Mesenteric fat pad (tissue), 1 donor: Measurements from ENCODE around the gene CALN1. TPM values are rescaled to one million over a fixed set of nuclear protein-coding genes. Genes with fewer than 3 reads are reported as not detected.
"Not testable (repeated sequence)": the region's sequence is repeated elsewhere in the genome, so short reads cannot be mapped to it uniquely, and the experiment has no call there.

Source experiments
- DNase-seq: peaks from one replicate; pipeline ENCODE4 v3.0.0-alpha.2; 2020; ENCODE audit warnings: low spot score
- long read RNA-seq: library from polyadenylated mRNA; unstranded; transcript quantifications from one replicate; pipeline ENCODE4 v2.0.0, GENCODE V29; 2020
- total RNA-seq: library from RNA; stranded (reverse); fragmentation: NEBNext Ultra II Directional; extraction: Animal tissue kit (Norgen Biotek cat#: 25700); gene quantifications from one replicate; pipeline ENCODE4 v1.2.1, GENCODE V29; 2021
- donor health status: DM: yes; HTN: yes; CAD: no.

CALN1 gene
- total RNA-seq = not detected
- long read RNA-seq = 0 reads

- not testable (repeated sequence) for DNase-seq
Observed at GRCh38 chr7:72412121-72412618, at the start of gene CALN1. TSS of gene CALN1 (minus strand) at chr7:72412338.

GRCh38 chr7:72453471-72453870 is 41.3 kb upstream of the CALN1 start:
- DNase-seq = no peak

- DNase-seq = no peak
Observed at GRCh38 chr7:72447465-72448204, 35.5 kb upstream of the CALN1 start.

- DNase-seq = no peak
Observed at GRCh38 chr7:72446591-72447462, 34.7 kb upstream of the CALN1 start.

GRCh38 chr7:72446131-72446530 is 34.0 kb upstream of the CALN1 start:
- no peak for DNase-seq

- no peak for DNase-seq
Observed at GRCh38 chr7:72445580-72445979, 33.4 kb upstream of the CALN1 start.

- DNase-seq = no peak
Observed at GRCh38 chr7:72445075-72445474, 32.9 kb upstream of the CALN1 start.

- no peak for DNase-seq
Observed at GRCh38 chr7:72444026-72444776, 32.1 kb upstream of the CALN1 start.

- DNase-seq = no peak
Observed at GRCh38 chr7:72441791-72442190, 29.7 kb upstream of the CALN1 start.

- DNase-seq = no peak
Observed at GRCh38 chr7:72438491-72438890, 26.4 kb upstream of the CALN1 start.

GRCh38 chr7:72437610-72438009 is 25.5 kb upstream of the CALN1 start:
- no peak for DNase-seq

GRCh38 chr7:72437061-72437585 is 25.0 kb upstream of the CALN1 start:
- no peak for DNase-seq

- DNase-seq = no peak
Observed at GRCh38 chr7:72435925-72436480, 23.9 kb upstream of the CALN1 start.

- no peak for DNase-seq
Observed at GRCh38 chr7:72435366-72435765, 23.2 kb upstream of the CALN1 start.

- no peak for DNase-seq
Observed at GRCh38 chr7:72430531-72430930, 18.4 kb upstream of the CALN1 start.

GRCh38 chr7:72429316-72429715 is 17.2 kb upstream of the CALN1 start:
- DNase-seq = no peak

- DNase-seq = no peak
Observed at GRCh38 chr7:72416846-72417245, 4.7 kb upstream of the CALN1 start.

GRCh38 chr7:72415586-72415985 is 3.4 kb upstream of the CALN1 start:
- no peak for DNase-seq

GRCh38 chr7:72413886-72414285 is 1.7 kb upstream of the CALN1 start:
- no peak for DNase-seq

GRCh38 chr7:72413290-72413689 is 1.2 kb upstream of the CALN1 start:
- DNase-seq = no peak

- no peak for DNase-seq
Observed at GRCh38 chr7:72411419-72411818, 719 bp downstream of the CALN1 start.
